Lower leg skin (tissue), 4 donors: Measurements from ENCODE around the gene VTI1A. TPM values are rescaled to one million over a fixed set of nuclear protein-coding genes. Genes with fewer than 3 reads are reported as not detected.

Source experiments
- DNase-seq, 2 donors: peaks; one replicate each; pipeline ENCODE4 v3.0.0-alpha.2; 2019; ENCODE audit warnings: low spot score in 2 of 2
- H3K4me3 ChIP-seq: fragments of 200-600 bp; sonication (generic); 2 replicates; pipeline ENCODE4 v1.5.1; 2017; ENCODE audit warnings: mild to moderate bottlenecking, low read depth; ENCODE audit not compliant: poor library complexity, severe bottlenecking
- CTCF ChIP-seq, 3 donors: fragments of 450-650 bp; IDR thresholded peaks; one replicate each; pipeline ENCODE4 v1.5.1; 2016; ENCODE audit warnings: antibody characterized with exemption in 3 of 3, mild to moderate bottlenecking in 3 of 3, moderate library complexity in 2 of 3
- POLR2A ChIP-seq, 2 donors: fragments of 450-650 bp; IDR thresholded peaks; one replicate each; pipeline ENCODE4 v1.6.1; 2016 to 2017; ENCODE audit warnings: antibody characterized with exemption in 2 of 2, mild to moderate bottlenecking in 1 of 2, moderate library complexity in 1 of 2
- WGBS, 2 donors: methylation state at CpG; one replicate each; pipeline ENCODE4 v1.1.5; 2018; 5-methylcytosine and 5-hydroxymethylcytosine counted together
- intact Hi-C: fragments of 100-400 bp; cut with DNase I; formaldehyde crosslinking; loops from one replicate; pipeline ENCODE4 v1.15.0; 2023; ENCODE audit warnings: low total_unique reads
- total RNA-seq, 4 donors: library from RNA; depleted of rRNA; stranded (reverse); fragments of >200 nt; gene quantifications; one replicate each; pipeline ENCODE4 v1.1.0, GENCODE V29; 2016

Gene VTI1A
- total RNA-seq, 4 donors from 2014 or later, result 30.8 to 85.7 (median 35.6) TPM

- 50 to 61% methylated on average over 4 of the region's 4 CpGs for WGBS, 2 donors
- DNase-seq, result no peak
- intact Hi-C loops, result no loop called here
- H3K4me3 ChIP-seq, result no peak overlapping the region
- TF ChIP-seq POLR2A (IDR thresholded peaks at IDR 0.05) (no peak), CTCF (IDR thresholded peaks at IDR 0.05) (no peak)
These were observed 404.2 kb downstream of the VTI1A start for GRCh38 chr10:112851181-112851580.

DNA sequence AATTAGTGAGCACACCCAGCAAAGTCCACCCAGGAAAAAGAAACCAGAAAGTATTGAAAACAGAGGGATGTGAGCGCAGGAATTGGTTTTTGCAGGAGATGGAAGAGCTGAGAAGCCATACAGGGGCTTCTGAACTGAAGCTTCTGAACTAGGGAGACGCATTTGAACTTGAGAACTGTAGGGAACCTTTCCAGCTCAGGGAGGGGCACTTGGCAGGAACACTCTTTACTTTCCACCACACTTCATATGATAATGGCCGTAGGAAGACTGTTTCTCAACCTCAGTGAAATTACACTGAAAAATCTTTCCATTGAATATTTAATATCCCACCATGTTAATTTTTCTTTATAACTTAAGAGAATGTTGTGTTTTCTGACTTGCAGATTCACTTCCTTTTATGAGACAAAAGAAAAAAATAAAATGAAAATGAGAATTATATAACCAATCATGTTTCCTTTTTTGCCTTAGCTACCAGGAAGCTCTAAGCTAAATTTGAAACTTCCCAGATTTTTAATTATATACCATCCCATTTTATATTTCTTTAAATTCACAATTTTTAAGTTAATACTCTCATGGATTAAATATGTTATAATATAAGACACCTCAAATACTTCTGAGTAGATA is 404.7 kb downstream of the VTI1A start:
- DNase-seq, result no peak
- no peak for TF ChIP-seq CTCF (IDR thresholded peaks at IDR 0.05)
- no peak for TF ChIP-seq POLR2A (IDR thresholded peaks at IDR 0.05)
- WGBS, 2 donors, result 48 to 53% methylated on average over 3 of the region's 3 CpGs
- intact Hi-C loops, result no loop called here
- H3K4me3 ChIP-seq, result no peak overlapping the region

- no peak overlapping the region for H3K4me3 ChIP-seq
- intact Hi-C loops, result no loop called here
- no peak for TF ChIP-seq CTCF (IDR thresholded peaks at IDR 0.05)
- TF ChIP-seq POLR2A (IDR thresholded peaks at IDR 0.05), result no peak
- 75 to 78% methylated on average over 4 of the region's 4 CpGs for WGBS, 2 donors
- peak in 1 of 2 donors; percentile 33 for DNase-seq
These were observed 405.3 kb downstream of the VTI1A start for GRCh38 chr10:112852306-112852705.

DNA sequence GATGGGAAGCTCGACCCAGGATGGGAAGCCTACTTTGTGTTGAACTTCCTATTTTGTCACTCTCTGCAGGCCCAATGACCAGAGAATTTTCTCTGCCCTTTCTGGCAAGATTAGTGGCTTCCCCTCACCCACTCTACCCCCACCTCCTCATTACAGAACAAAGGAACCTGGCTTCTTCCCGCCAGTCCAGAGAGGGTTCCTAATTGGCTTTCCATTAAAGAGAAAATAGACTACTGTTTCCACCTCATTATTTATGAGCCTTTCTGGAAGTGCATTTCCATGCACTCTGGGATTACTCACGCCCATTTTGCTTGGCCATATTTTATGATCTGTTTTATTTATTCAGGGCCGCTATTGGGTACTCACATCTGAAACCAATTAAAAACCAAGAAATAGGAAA is 408.1 kb downstream of the VTI1A start:
- no peak for TF ChIP-seq POLR2A (IDR thresholded peaks at IDR 0.05)
- no peak for TF ChIP-seq CTCF (IDR thresholded peaks at IDR 0.05)
- no peak for DNase-seq
- no peak overlapping the region for H3K4me3 ChIP-seq
- intact Hi-C loops, result no loop called here
- 84 to 88% methylated on average over 4 of the region's 4 CpGs for WGBS, 2 donors

GRCh38 chr10:112857493-112857892 is 410.5 kb downstream of the VTI1A start:
- no peak for TF ChIP-seq POLR2A (IDR thresholded peaks at IDR 0.05)
- TF ChIP-seq CTCF (IDR thresholded peaks at IDR 0.05), result no peak
- no peak for DNase-seq
- WGBS, 2 donors, result 90 to 97% methylated on average over 5 of the region's 5 CpGs
- intact Hi-C loops, result no loop called here
- no peak overlapping the region for H3K4me3 ChIP-seq
